HepG2 (cell line): ENCODE results near the gene SUCLG2. TPM values are rescaled to one million over a fixed set of nuclear protein-coding genes. Genes with fewer than 3 reads are reported as not detected.

ENCODE experiments used
- ATAC-seq: fragments of 200-7000 bp; cut with Tn5 transposase; 3 replicates; pipeline ENCODE4 v1.9.1; 2020; ENCODE audit warnings: mild to moderate bottlenecking, moderate library complexity
- BruUV-seq: library from RNA; stranded (reverse); fragments of 400-500 nt; replicated peaks from 2 replicates; lab custom pipeline; 2021; lab: Mats Ljungman, UMichigan
- CTCF ChIA-PET: fragments of 300-600 bp; formaldehyde crosslinking; extraction: SDS; loops from one replicate; lab custom pipeline; 2021; ENCODE audit warnings: low total read pairs, inconsistent platforms, low intra/inter-chr PET ratio; lab: Yijun Ruan, JAX
- POLR2A ChIA-PET: fragments of 350-600 bp; sonication (Branson Sonifier 250); formaldehyde crosslinking; loops from one replicate; lab custom pipeline; 2020; ENCODE audit warnings: antibody characterized with exemption, inconsistent platforms; lab: Yijun Ruan, JAX
- DNase-seq: peaks from one replicate; pipeline ENCODE4 v3.0.0-alpha.2; 2015; ENCODE audit warnings: low spot score
- FAIRE-seq: peaks from 3 replicates; lab custom pipeline; 2011; peaks lifted over from hg19 to GRCh38; lab: Jason Lieb, UNC
- H2AFZ ChIP-seq: one replicate; pipeline ENCODE4 v1.6.1; 2011; ENCODE audit warnings: low read length, inconsistent platforms
- H3K27ac ChIP-seq: fragments of 300-600 bp; 3 replicates; pipeline ENCODE4 v1.8.0; 2011; ENCODE audit warnings: mixed run types, mild to moderate bottlenecking, mixed read lengths, low read length, inconsistent platforms; ENCODE audit not compliant: insufficient read depth; ENCODE audit errors: extremely low read length
- H3K27me3 ChIP-seq, 2 experiments: fragments of 200-600 bp in 1 of 2; 2 replicates in 1 of 2; 3 replicates in 1 of 2; pipeline versions ENCODE4 v1.6.0 to v1.8.0; 2011; ENCODE audit warnings: low read length in 2 of 2, mild to moderate bottlenecking in 2 of 2, moderate library complexity in 2 of 2, inconsistent platforms in 1 of 2; ENCODE audit not compliant: insufficient read depth in 2 of 2, control insufficient read depth in 1 of 2
- H3K36me3 ChIP-seq, 2 experiments: fragments of 200-600 bp in 1 of 2; replicated peaks in 1 of 2; 2 replicates in 1 of 2; 3 replicates in 1 of 2; pipeline versions ENCODE4 v1.5.1 to v1.8.0; 2011; ENCODE audit warnings: low read length in 2 of 2, inconsistent platforms in 1 of 2; ENCODE audit not compliant: insufficient read depth in 2 of 2, control insufficient read depth in 1 of 2
- H3K4me1 ChIP-seq: 2 replicates; pipeline ENCODE4 v1.5.1; 2012; ENCODE audit warnings: low read length, inconsistent platforms; ENCODE audit not compliant: insufficient read depth
- H3K4me2 ChIP-seq: 2 replicates; pipeline ENCODE4 v1.6.0; 2011; ENCODE audit warnings: low read depth, low read length, inconsistent platforms
- H3K4me3 ChIP-seq, 3 experiments: fragments of 200-600 bp in 1 of 3; sonication (generic), shearing (Covaris generic) in 1 of 3; replicated peaks in 1 of 3; 2 replicates each; pipeline ENCODE4 v1.5.1; 2011 to 2016; ENCODE audit warnings: low read length in 3 of 3, inconsistent platforms in 2 of 3, low read depth in 2 of 3, mild to moderate bottlenecking in 2 of 3, control low read depth in 1 of 3, mixed read lengths in 1 of 3; ENCODE audit not compliant: insufficient read depth in 1 of 3
- H3K79me2 ChIP-seq: one replicate; pipeline ENCODE4 v1.6.1; 2011; ENCODE audit warnings: low read length, inconsistent platforms; ENCODE audit not compliant: insufficient read depth
- H3K9ac ChIP-seq: 2 replicates; pipeline ENCODE4 v1.6.0; 2011; ENCODE audit warnings: mild to moderate bottlenecking, low read depth, low read length, inconsistent platforms; ENCODE audit not compliant: insufficient read depth
- H3K9me3 ChIP-seq: 2 replicates; pipeline ENCODE4 v1.5.1; 2012; ENCODE audit warnings: mild to moderate bottlenecking, low read length
- H4K20me1 ChIP-seq: 2 replicates; pipeline ENCODE4 v1.6.0; 2011; ENCODE audit warnings: inconsistent platforms, mild to moderate bottlenecking, low read length, moderate library complexity; ENCODE audit not compliant: insufficient read depth
- GLMP ChIP-seq: sonication (generic); formaldehyde crosslinking; IDR thresholded peaks from 2 replicates; pipeline ENCODE4 v1.9.0; 2021; ENCODE audit warnings: missing genetic modification reagents, mild to moderate bottlenecking, borderline replicate concordance
- REL ChIP-seq: sonication (generic); formaldehyde crosslinking; conservative IDR thresholded peaks from 2 replicates; pipeline ENCODE4 v1.8.0; 2022; ENCODE audit warnings: mild to moderate bottlenecking, missing genetic modification reagents, moderate library complexity
- TFAP4 ChIP-seq: sonication (generic); IDR thresholded peaks from 2 replicates; pipeline ENCODE4 v1.6.1; 2016; ENCODE audit warnings: low read depth, borderline replicate concordance
- TOPORS ChIP-seq: sonication (generic); formaldehyde crosslinking; IDR thresholded peaks from 2 replicates; pipeline ENCODE4 v1.8.0; 2023; ENCODE audit warnings: mild to moderate bottlenecking, missing genetic modification reagents
- ZFP36 ChIP-seq: fragments of 150-350 bp; IDR thresholded peaks from 2 replicates; pipeline ENCODE4 v1.6.1; 2018; ENCODE audit warnings: borderline replicate concordance, low read length, low read depth; ENCODE audit not compliant: partially characterized antibody
- ZFP91 ChIP-seq: sonication (generic); formaldehyde crosslinking; IDR thresholded peaks from 2 replicates; pipeline ENCODE4 v1.9.0; 2022; ENCODE audit warnings: missing genetic modification reagents, mild to moderate bottlenecking, borderline replicate concordance
- ZNF441 ChIP-seq: sonication (generic); formaldehyde crosslinking; IDR thresholded peaks from 2 replicates; pipeline ENCODE4 v1.7.0; 2021; ENCODE audit warnings: missing genetic modification reagents, borderline replicate concordance
- ZNF740 ChIP-seq: sonication (generic); formaldehyde crosslinking; IDR thresholded peaks from 2 replicates; pipeline ENCODE4 v1.4.0; 2020; ENCODE audit warnings: missing genetic modification reagents
- WGBS: methylation state at CpG from one replicate; pipeline ENCODE4 v1.1.6; 2017; ENCODE audit warnings: low lambda C conversion rate; 5-methylcytosine and 5-hydroxymethylcytosine counted together
- in situ Hi-C: cut with HindIII; loops from 2 replicates; pipeline ENCODE4 v1.10.0; 2017; ENCODE audit warnings: low pct_unique_long_range_greater_than_20kb; ENCODE audit not compliant: extremely low pct_ligation_motif_present
- intact Hi-C: fragments of 100-400 bp; cut with micrococcal nuclease; formaldehyde crosslinking; loops from one replicate; pipeline ENCODE4 v1.10.0; 2022; ENCODE audit not compliant: unreplicated experiment
- polyA plus RNA-seq, 8 experiments: library from polyadenylated mRNA; depleted of rRNA in 3 of 8; stranded (reverse) in 7 of 8; unstranded in 1 of 8; fragments of >200 nt; fragmentation: Illumina TruSeq in 4 of 8; extraction: Trizol in 4 of 8; gene quantifications; 2 replicates each; pipeline versions ENCODE4 v1.2.1 to v1.2.3, GENCODE V29; 2011 to 2016; ENCODE audit warnings: low read depth in 4 of 8, missing spikeins in 1 of 8, mixed read lengths in 1 of 8; ENCODE audit not compliant: insufficient read depth in 1 of 8
- total RNA-seq, 5 experiments: library from RNA; depleted of rRNA; stranded (reverse); fragments of >200 nt; fragmentation: Illumina TruSeq; extraction: Trizol; gene quantifications; 2 replicates each; pipeline ENCODE4 v1.2.3, GENCODE V29; 2016; ENCODE audit warnings: low read depth in 1 of 5

SUCLG2 gene
- total and polyA plus RNA-seq, 2 of the 13 experiments (the other 11 are each of a cell fraction or from before 2014, with no cell fraction given) = 21.4 to 64.9 TPM

GRCh38 chr3:67460841-67461510 lies 193.4 kb downstream of the SUCLG2 start:
- H3K9me3 ChIP-seq = no peaks in the 10 kb centered on the region
- no peak overlapping the region for H2AFZ ChIP-seq
- no peaks in the 10 kb centered on the region for H3K4me1 ChIP-seq
- intact Hi-C loops = no loop called here
- no peak overlapping the region for H3K4me3 ChIP-seq
- DNase-seq (no peak), ATAC-seq (no peak)
- POLR2A ChIA-PET = no interaction called here
- no peak overlapping the region for H3K27ac ChIP-seq
- no TSS peak for BruUV-seq
- no peak overlapping the region for H3K4me2 ChIP-seq
- no peak for TF ChIP-seq ZFP36
- no peak for TF ChIP-seq ZNF441 (CRISPR knock-in tag)
- no peak for TF ChIP-seq ZFP91 (CRISPR knock-in tag)
- TF ChIP-seq ZNF740 (CRISPR knock-in tag) = no peak
- TF ChIP-seq TFAP4 = no peak
- no peak for TF ChIP-seq TOPORS
- no peak for TF ChIP-seq REL (CRISPR knock-in tag)
- no peak for TF ChIP-seq GLMP (CRISPR knock-in tag)
- TF ChIP-seq, all 625 proteins: peak for 0
- Histone ChIP-seq H3K27me3 (no peaks in the 10 kb centered on the region), H3K9ac (no peak overlapping the region), H4K20me1 (no peaks in the 10 kb centered on the region), H3K36me3 (no peaks in the 10 kb centered on the region; a peak in 1 of 5 replicates), H3K79me2 (no peaks in the 10 kb centered on the region)
- WGBS = 93% methylated on average over 8 of the region's 8 CpGs
- FAIRE-seq = no peak
- CTCF ChIA-PET = no interaction called here
- in situ Hi-C loops = no loop called here
